Liver (tissue), 3 donors: ENCODE data around the gene TIAM1.

Experiments used
- GABPA ChIP-seq, 2 donors: IDR thresholded peaks in 1 of 2; conservative IDR thresholded peaks in 1 of 2; 2 replicates each; pipeline ENCODE4 v1.6.1; 2016; ENCODE audit warnings: antibody characterized with exemption in 2 of 2, mild to moderate bottlenecking in 1 of 2, moderate library complexity in 1 of 2
- RAD21 ChIP-seq, 2 donors: IDR thresholded peaks; 2 replicates each; pipeline ENCODE4 v1.6.1; 2016; ENCODE audit warnings: antibody characterized with exemption in 2 of 2, mild to moderate bottlenecking in 2 of 2
- SP1 ChIP-seq: IDR thresholded peaks from 2 replicates; pipeline ENCODE4 v1.6.1; 2018; ENCODE audit warnings: antibody characterized with exemption, mild to moderate bottlenecking
- TAF1 ChIP-seq: conservative IDR thresholded peaks from 2 replicates; pipeline ENCODE4 v1.6.1; 2016; ENCODE audit warnings: antibody characterized with exemption, mild to moderate bottlenecking
- YY1 ChIP-seq: IDR thresholded peaks from 2 replicates; pipeline ENCODE4 v1.6.1; 2016; ENCODE audit warnings: antibody characterized with exemption, mild to moderate bottlenecking
- TF ChIP-seq, protein P1 (sequence below): fragments of 150-350 bp; IDR thresholded peaks from 2 replicates; pipeline ENCODE4 v1.5.1; 2017; ENCODE audit warnings: improper control_type of control experiment, low read depth, low read length; ENCODE audit not compliant: missing input control
- TF ChIP-seq, protein P2 (sequence below): IDR thresholded peaks from 2 replicates; pipeline ENCODE4 v1.6.1; 2016; ENCODE audit warnings: antibody characterized with exemption, mild to moderate bottlenecking
- TF ChIP-seq, protein P3 (sequence below): IDR thresholded peaks from 2 replicates; pipeline ENCODE4 v1.6.1; 2016; ENCODE audit warnings: antibody characterized with exemption
- donor health status: healthy.
- donor health status: healthy.

DNA sequence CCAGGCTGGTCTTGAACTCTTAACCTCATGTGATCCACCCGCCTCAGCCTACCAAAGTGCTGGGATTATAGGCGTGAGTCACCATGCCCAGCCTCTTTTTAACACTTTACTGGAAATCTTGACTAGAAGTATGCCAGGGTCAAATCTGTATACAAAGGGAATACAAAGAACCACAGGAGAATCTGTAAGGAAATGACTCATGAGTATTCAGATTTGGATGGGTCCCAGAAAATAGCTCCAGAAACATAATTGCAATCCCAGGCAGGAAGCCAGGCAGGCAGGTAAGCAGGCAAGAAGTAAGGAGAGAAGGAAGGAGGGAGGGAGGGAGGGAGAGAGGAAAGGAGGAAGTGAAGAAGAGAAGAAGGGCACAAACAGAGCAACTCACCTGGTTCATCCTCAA lies 22.8 kb upstream of the TIAM1 start:
- TF ChIP-seq, protein P1, sequence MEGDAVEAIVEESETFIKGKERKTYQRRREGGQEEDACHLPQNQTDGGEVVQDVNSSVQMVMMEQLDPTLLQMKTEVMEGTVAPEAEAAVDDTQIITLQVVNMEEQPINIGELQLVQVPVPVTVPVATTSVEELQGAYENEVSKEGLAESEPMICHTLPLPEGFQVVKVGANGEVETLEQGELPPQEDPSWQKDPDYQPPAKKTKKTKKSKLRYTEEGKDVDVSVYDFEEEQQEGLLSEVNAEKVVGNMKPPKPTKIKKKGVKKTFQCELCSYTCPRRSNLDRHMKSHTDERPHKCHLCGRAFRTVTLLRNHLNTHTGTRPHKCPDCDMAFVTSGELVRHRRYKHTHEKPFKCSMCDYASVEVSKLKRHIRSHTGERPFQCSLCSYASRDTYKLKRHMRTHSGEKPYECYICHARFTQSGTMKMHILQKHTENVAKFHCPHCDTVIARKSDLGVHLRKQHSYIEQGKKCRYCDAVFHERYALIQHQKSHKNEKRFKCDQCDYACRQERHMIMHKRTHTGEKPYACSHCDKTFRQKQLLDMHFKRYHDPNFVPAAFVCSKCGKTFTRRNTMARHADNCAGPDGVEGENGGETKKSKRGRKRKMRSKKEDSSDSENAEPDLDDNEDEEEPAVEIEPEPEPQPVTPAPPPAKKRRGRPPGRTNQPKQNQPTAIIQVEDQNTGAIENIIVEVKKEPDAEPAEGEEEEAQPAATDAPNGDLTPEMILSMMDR, result no peak
- TF ChIP-seq GABPA (IDR thresholded peaks at IDR 0.05 in 1 of 2, conservative IDR thresholded peaks at IDR 0.05 in 1 of 2) (no peak), TAF1 (no peak), SP1 (no peak), RAD21 (IDR thresholded peaks at IDR 0.05) (no peak), YY1 (no peak)
- TF ChIP-seq, protein P2, sequence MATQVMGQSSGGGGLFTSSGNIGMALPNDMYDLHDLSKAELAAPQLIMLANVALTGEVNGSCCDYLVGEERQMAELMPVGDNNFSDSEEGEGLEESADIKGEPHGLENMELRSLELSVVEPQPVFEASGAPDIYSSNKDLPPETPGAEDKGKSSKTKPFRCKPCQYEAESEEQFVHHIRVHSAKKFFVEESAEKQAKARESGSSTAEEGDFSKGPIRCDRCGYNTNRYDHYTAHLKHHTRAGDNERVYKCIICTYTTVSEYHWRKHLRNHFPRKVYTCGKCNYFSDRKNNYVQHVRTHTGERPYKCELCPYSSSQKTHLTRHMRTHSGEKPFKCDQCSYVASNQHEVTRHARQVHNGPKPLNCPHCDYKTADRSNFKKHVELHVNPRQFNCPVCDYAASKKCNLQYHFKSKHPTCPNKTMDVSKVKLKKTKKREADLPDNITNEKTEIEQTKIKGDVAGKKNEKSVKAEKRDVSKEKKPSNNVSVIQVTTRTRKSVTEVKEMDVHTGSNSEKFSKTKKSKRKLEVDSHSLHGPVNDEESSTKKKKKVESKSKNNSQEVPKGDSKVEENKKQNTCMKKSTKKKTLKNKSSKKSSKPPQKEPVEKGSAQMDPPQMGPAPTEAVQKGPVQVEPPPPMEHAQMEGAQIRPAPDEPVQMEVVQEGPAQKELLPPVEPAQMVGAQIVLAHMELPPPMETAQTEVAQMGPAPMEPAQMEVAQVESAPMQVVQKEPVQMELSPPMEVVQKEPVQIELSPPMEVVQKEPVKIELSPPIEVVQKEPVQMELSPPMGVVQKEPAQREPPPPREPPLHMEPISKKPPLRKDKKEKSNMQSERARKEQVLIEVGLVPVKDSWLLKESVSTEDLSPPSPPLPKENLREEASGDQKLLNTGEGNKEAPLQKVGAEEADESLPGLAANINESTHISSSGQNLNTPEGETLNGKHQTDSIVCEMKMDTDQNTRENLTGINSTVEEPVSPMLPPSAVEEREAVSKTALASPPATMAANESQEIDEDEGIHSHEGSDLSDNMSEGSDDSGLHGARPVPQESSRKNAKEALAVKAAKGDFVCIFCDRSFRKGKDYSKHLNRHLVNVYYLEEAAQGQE, result no peak
- TF ChIP-seq, protein P3, sequence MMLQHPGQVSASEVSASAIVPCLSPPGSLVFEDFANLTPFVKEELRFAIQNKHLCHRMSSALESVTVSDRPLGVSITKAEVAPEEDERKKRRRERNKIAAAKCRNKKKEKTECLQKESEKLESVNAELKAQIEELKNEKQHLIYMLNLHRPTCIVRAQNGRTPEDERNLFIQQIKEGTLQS, result no peak
